22Rv1 (cell line): Measurements from ENCODE around the gene NANOG.
"Not testable (repeated sequence)": the region's sequence is repeated elsewhere in the genome, so short reads cannot be mapped to it uniquely, and the experiment has no call there.

Experiments
- H3K27ac ChIP-seq: fragments of 450-650 bp; 2 replicates; pipeline ENCODE4 v1.5.1; 2017
- ZFX ChIP-seq: fragments of 450-650 bp; IDR thresholded peaks from 2 replicates; pipeline ENCODE4 v1.6.1; 2017; ENCODE audit warnings: antibody characterized with exemption, borderline replicate concordance
- TF ChIP-seq, protein P1 (sequence below): fragments of 450-650 bp; IDR thresholded peaks from 2 replicates; pipeline ENCODE4 v1.5.1; 2017; ENCODE audit warnings: mild to moderate bottlenecking

Gene NANOG

DNA sequence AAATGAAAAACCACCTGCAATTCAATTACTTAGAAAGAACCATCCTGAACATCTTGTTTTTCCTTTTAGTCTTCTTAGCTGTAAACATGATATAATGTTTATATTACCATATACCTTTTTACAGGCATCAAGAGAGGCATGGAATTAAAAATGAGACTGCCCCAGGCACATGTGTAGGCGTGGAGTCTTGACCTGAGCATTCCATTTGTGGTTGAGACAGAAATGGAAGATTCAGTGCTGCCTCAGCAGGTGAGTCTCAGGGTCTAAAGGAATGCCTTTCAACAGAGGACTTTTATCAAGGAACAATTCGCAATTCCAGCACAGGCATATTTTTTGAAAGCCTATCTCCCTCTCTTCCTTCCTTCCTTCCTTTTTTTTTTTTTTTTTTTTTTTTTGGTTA lies 32.2 kb upstream of the NANOG start:
- TF ChIP-seq, protein P1, sequence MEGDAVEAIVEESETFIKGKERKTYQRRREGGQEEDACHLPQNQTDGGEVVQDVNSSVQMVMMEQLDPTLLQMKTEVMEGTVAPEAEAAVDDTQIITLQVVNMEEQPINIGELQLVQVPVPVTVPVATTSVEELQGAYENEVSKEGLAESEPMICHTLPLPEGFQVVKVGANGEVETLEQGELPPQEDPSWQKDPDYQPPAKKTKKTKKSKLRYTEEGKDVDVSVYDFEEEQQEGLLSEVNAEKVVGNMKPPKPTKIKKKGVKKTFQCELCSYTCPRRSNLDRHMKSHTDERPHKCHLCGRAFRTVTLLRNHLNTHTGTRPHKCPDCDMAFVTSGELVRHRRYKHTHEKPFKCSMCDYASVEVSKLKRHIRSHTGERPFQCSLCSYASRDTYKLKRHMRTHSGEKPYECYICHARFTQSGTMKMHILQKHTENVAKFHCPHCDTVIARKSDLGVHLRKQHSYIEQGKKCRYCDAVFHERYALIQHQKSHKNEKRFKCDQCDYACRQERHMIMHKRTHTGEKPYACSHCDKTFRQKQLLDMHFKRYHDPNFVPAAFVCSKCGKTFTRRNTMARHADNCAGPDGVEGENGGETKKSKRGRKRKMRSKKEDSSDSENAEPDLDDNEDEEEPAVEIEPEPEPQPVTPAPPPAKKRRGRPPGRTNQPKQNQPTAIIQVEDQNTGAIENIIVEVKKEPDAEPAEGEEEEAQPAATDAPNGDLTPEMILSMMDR = no peak
- no peak for TF ChIP-seq ZFX
- H3K27ac ChIP-seq = no peak overlapping the region

DNA sequence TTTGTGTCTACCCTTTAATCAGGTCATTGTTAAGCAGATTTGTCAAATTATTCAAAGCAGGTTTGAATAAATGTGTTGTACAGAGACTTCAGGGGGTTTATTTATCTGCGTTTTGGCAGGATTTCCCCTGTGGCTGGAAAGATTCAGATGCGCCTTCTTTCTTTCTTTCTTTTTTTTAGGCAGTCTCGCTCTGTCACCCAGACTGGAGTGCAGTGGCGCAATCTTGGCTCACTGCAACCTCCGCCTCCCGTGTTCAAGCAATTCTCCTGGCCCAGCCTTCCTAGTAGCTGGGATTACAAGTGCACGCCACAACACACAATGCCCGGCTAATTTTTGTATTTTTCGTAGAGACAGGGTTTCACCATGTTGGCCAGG lies 30.4 kb upstream of the NANOG start:
- TF ChIP-seq, protein P1 = no peak
- no peak for TF ChIP-seq ZFX
- H3K27ac ChIP-seq = no peak overlapping the region

DNA sequence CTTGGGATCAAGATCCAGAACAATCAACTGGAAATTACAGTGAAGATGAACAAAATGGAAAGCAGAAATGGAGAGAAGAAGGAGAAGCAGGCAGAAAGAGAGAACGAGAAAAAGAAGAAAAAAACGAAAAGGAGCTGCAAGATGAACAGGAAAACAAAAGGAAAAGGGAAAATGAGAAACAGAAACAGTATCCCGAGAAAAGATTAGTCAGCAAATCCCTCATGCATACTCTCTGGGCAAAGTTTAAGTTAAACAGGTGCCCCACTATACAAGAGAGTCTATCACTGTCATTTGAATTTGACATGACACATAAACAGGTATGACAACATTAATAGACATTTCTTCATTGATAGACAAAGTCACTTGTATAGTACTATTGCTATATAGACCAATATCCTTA lies 19.2 kb upstream of the NANOG start:
- H3K27ac ChIP-seq = no peak overlapping the region
- TF ChIP-seq, protein P1 = no peak
- TF ChIP-seq ZFX = no peak

DNA sequence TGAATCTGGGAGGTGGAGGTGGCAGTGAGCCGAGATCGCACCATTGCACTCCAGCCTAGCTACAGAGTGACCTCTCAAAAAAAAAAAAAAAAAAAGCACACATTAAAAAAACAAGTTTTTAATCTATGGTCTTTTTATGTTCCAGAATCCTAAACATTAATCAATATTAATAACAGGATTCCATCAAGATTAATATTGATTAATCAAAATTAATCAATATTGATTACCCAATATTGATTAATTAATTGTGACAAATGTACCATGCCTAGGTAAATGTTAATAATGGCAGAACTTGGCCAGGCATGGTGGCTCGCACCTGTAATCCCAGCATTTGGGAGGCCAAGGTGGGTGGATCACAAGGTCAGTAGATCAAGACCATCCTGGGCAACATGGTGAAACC lies 7.9 kb upstream of the NANOG start:
- TF ChIP-seq ZFX = no peak
- TF ChIP-seq, protein P1 = no peak
- H3K27ac ChIP-seq = no peak overlapping the region

DNA sequence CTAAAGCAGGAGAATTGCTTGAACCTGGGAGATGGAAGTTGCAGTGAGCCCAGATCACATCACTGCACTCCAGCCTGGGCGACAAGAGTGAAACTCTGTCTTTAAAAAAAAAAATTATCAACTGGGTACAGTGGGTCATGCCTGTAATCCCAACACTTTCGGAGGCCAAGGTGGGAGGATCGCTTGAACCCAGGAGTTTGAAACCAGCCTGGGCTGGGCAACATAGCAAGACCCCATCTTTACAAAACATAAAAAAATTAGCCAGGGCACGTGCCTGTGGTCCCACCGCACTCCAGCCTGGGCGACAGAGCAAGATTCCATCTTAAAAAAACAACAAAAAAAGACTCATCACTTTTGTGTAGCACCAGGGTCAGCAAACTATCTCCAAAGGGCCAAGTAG lies 7.1 kb upstream of the NANOG start:
- no peak for TF ChIP-seq ZFX
- TF ChIP-seq, protein P1 = no peak

DNA sequence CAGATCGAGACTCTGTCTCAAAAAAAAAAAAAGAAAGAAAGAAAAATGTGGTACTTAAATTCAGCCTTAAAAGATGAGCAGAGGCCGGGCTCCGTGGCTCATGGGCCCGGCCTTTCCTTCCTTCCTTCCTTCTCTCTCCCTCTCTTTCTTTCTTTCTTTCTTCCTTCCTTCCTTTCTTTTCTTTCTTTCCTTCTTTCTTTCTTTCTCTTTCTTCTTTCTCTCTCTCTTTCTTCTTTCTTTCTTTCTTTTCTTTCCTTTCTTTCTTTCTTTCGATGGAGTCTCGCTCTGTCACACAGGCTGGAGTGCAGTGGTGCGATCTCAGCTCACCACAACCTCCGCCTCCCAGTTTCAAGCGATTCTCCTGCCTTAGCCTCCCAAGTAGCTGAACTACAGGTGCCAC lies 5.8 kb upstream of the NANOG start:
- not testable (repeated sequence) for H3K27ac ChIP-seq

More for the DNA sequence above, 7.1 kb upstream of the NANOG start:
- no peak overlapping the region for H3K27ac ChIP-seq

DNA sequence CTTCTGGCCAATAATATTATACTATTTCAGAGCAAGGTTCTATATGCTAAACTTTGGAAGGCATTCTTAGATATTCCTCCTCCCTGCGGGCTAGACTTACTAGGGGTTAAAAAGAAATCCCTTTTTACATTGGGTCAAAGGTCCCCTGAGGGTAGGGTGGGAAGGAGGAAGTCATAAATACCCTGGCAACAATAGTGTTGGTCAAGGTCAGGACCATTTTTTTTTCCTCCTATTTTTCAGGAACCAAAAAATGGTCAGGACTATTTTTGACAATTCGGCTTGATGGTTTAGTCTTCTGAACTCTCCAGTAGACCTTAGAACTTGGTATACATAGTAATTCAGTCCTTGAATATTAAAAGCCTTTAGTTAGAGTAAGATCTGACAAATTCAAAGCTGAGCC lies 4.5 kb upstream of the NANOG start:
- TF ChIP-seq ZFX = no peak
- TF ChIP-seq, protein P1 = no peak

DNA sequence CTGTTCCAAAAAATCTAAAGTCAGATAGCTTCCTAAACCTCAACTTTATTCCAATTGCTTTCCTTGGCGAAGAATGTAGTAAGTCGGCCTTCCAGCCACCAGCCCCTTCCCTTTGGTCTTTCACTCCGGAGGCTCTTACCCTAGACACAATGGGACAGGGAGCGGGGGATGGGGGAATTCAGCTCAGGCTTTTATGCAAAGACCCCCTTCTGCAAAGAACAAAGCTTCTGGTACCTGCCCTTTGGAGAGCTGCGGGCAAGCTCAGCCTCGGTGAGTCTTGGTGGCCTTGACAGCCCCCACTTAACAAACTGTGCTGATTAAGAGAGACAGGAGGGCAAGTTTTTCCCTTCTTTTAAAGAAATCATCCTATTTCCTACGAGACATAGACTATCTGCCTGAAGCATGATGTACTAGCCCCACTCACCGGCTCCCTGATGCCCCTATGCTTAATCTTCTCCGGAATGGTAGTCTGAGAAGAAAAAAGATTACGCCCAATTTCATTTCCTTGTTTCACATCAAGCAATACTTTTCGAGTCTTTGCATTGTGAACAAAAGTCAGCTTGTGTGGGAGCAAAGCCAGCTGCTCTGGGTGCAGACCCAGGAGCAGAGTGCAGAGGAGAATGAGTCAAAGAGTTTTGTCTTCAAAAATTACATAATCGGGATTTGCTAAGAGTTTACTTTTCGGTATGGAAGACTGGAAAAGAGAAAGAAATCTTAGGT lies 1.5 kb upstream of the NANOG start:
- no peak for TF ChIP-seq ZFX
- TF ChIP-seq, protein P1 = no peak
- no peak overlapping the region for H3K27ac ChIP-seq

More for the DNA sequence above, 4.5 kb upstream of the NANOG start:
- H3K27ac ChIP-seq = no peak overlapping the region
